GM18508 (cell line): Measurements from ENCODE around the gene PPP1CB.
"Not testable (repeated sequence)": the region's sequence is repeated elsewhere in the genome, so short reads cannot be mapped to it uniquely, and the experiment has no call there.

Source experiments
- ATAC-seq: cut with Tn5 transposase; IDR thresholded peaks from one replicate; pipeline ENCODE4 v1.9.1; 2021; ENCODE audit warnings: moderate number of reproducible peaks; ENCODE audit not compliant: insufficient read depth, unreplicated experiment

The PPP1CB gene

DNA sequence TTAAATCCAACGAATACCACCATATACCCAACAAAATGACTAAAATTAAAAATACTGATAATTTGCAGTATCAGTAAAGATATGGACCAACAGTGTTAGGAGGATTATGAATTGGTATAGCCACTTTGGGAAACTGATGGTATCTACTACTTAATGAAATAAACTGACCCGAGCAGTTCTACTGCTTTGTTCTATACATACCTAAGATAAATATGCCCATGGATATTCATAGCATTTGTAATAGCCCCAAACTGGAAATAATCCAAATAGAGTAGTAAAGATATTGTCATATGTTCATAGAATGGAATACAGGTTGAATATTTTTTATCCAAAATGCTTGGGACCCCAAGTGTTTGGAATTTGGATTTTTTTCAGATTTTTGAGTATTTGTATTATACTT, 20.7 kb downstream of the PPP1CB start:
- no peak for ATAC-seq

DNA sequence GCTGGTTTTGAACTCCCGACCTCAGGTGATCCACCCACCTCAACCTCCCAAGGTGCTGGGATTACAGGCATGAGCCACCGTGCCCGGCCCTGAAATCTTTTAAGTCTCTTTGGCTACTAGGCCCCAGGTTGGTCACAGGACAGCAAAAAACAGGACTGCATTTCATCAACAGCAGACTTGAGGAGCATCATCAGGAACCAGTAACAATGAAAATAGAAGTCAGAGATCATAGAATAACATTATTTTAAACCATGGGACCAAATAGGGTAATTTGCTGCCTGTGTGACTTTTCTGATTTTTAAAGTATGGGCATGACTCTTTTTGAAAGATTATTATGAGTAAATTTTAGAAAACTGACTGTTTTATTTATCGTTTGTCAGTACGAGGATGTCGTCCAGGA, 24.8 kb downstream of the PPP1CB start:
- ATAC-seq = no peak

- ATAC-seq = no peak
These were observed 26.8 kb downstream of the PPP1CB start for GRCh38 chr2:28778392-28778791.

- no peak for ATAC-seq
These were observed 27.4 kb downstream of the PPP1CB start for GRCh38 chr2:28779001-28779400.

DNA sequence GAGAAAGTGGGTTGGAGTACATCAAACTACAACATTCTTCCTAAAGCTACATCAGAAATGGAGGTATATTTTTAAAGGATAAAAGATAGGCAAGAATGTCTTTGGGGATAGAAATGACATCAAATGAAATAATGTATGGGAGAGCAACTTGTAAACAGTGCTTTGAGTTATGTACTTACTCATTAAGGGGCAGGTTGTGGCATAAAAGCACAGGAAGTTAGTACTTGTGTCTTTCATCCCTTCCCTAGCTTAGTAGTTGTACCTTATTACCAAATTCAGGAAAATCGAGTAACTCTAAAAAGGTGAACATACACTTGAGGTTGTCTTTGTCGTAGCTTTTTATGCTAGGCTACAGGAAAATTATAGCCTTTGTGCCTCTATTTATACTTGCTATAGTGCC, 28.9 kb downstream of the PPP1CB start:
- no peak for ATAC-seq

GRCh38 chr2:28782423-28782822, 30.8 kb downstream of the PPP1CB start:
- ATAC-seq = no peak

DNA sequence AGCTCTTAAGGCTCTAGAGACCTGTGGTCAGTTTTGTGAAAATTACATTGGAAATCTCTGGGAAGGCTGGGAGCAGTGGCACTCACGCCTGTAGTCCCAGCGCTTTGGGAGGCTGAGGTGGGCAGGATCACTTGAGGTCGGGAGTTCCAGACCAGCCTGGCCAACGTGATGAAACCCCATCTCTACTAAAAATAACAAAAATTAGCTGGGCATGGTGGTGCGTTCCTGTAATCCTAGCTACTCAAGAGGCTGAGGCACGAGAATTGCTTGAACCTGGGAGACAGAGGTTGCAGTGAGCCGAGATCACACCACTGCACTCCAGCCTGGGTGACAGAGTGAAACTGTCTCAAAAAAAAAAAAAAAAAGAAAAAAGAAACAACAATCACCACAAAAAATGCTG, 32.9 kb downstream of the PPP1CB start:
- not testable (repeated sequence) for ATAC-seq

- no peak for ATAC-seq
These were observed 45.0 kb downstream of the PPP1CB start for GRCh38 chr2:28796620-28797019.

- no peak for ATAC-seq
These were observed 50.1 kb downstream of the PPP1CB start for GRCh38 chr2:28801726-28802125.

DNA sequence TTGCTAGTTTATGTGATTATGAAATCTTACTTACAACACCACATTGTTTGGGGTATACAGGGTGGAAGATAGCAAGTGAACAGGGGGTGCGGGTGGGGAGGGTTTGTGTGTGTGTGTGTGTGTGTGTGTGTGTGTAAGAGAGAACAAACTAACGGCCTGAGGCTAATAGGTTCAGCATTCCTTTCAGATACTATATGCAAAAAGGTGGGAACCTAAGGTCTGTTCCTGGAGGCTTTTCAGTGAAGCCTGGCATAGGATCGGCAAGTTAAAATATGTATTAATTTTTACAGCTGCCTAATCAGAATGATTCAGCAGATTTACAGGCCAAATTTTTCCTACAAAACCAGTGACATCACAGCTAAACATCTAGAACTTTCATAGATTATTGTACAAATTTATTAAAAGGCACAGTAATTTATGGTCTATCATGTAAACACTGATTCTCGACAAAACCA, 51.4 kb downstream of the PPP1CB start:
- no peak for ATAC-seq

- no peak for ATAC-seq
These were observed 58.3 kb downstream of the PPP1CB start for GRCh38 chr2:28809927-28810326.

DNA sequence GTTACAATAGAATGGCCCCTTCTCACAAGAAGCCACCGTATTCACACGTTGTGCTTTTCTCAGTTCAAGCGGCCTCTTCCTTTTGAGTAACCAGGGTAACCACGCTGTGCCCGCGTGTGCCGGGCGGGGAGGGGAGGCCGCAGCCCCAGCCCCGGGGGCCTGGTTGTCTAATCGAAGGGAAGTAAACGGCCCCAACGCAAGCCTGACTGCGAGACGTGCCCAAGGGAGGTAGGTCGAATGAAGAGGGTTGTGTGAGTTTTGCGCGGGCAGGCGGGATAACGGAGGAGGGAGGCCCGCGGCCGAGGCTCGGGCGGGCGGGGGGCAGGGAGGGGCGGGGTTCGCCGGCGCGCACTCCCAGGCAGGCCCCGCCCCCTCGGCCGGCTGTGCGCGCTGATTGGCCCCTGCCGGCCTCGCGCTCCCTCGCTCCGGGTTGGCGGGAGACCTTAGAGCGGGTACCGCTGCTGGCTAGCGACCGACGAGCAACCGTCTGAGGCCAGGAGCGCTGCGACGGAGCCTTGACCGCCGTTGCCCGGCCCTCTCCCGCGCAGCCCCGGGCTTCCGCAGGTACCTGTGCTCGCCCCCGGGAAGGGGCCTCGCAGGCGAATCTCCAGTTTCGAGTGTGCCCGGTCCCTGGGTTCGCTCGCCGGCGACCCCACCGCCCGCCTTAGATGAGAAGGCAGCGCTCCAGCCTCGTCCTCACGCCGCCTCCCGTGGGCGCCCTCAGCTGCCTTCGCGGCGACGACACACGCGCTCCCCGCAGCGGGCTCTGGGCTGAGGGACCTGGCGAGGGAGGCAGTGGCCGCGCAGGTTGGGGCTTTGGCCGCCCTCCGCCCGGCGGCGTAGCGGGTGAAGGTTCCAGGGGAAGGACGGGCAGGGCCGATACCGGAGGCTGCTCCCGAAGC, 59.0 kb downstream of the PPP1CB start, which contains the start of gene SPDYA:
Gene SPDYA (plus strand): TSS at position 451 of the 902 bp plus-strand sequence. CDS start 5,181 bp downstream, outside the sequence.
- ATAC-seq = no peak

- ATAC-seq = no peak
These were observed 66.4 kb downstream of the PPP1CB start for GRCh38 chr2:28818053-28818452.

DNA sequence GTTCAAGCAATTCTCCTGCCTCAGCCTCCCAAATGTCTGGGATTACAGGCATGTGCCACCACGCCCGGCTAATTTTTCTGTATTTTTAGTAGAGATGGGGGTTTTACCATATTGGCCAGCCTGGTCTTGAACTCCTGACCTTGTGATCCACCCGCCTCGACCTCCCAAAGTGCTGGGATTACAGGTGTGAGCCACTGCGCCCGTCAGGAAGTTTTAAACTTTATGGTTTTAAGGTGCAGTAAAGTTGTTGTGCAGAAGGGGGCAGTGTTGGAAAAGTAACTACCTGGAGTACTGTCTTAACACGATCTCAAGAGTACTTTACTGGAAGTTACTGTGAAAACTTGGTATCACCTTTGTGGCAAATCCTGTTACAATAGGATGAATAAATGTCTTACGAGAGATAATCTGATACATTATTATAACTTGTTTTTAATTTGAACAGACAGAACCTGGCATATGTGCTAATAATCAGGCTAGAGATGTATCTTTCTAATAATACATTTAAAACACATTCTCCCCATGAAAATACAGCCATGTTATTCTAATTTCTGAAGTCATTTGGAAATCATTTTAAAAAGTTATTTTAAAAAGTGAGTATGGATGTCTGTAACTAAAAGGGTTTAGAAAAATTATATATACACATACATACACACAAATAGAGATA, 69.8 kb downstream of the PPP1CB start:
- ATAC-seq = no peak

- no peak for ATAC-seq
These were observed 70.4 kb downstream of the PPP1CB start for GRCh38 chr2:28822036-28822435.

GRCh38 chr2:28824207-28824606, 72.6 kb downstream of the PPP1CB start:
- ATAC-seq = no peak

DNA sequence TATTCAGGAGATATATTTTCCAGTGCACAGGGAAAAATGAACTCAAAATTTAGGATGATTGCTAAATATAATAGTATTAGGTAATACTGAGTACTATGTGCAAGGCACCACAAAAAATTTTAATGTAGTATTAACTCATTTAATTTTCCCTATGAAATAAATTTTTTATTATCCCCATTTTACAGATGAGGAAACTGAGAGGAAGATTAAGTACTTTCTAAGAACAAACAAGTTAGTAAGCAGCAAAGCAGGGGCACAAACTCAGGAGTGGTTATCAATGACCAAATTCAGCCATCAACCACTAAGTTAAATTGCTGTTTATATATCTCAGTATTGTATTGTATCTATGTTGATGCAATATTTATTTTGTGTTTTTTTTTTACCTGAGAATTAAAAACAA, 73.2 kb downstream of the PPP1CB start:
- no peak for ATAC-seq

- no peak for ATAC-seq
These were observed 76.8 kb downstream of the PPP1CB start for GRCh38 chr2:28828382-28828781.

DNA sequence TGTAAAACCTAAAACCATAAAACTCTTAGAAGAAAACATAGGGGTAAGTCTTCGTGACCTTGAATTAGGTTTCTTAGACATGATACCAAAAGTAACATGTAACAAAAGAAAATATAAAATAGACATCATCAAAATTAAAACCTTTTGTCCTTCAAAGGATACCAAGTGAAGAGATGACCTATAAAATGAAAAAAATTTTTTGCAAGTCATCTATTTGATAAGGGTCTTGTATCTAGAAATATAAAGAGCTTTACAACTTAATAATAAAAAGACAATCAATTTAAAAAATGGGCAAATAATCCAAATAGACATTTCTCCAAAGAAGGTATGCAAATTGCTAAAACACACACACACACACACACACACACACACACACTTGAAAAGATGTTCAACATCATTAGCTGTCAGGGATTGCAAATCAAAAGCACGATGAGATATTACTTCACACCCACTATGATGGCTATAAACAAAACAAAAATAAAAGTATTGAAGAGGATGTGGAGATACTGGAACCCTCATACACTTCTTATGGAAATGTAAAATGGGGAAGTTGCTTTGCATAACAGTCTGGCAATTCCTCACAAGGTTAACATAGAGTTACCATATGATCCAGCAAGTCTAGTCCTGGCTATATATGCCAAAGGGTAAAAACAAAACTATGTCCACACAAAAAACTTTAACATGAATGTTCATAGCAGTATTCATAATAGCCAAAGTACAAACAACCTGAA, 82.3 kb downstream of the PPP1CB start:
- no peak for ATAC-seq

DNA sequence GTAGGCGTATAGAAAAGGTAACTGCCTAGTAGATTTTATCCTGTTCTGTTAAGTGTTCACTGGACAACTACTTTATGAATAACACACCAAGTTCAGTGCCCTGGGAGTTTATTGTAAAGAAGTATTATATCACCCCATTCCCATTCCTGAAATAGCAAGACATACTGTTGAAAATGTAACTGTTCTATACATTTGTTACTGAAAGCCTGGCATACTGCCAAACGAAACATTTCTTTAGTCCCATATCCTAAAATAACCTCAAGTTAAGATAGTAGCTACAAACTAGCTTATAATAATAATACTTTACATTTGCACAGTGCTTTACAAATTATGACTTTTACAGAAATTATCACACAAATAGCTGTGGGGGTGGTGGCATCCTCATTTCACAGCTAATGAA, 84.2 kb downstream of the PPP1CB start:
- no peak for ATAC-seq

DNA sequence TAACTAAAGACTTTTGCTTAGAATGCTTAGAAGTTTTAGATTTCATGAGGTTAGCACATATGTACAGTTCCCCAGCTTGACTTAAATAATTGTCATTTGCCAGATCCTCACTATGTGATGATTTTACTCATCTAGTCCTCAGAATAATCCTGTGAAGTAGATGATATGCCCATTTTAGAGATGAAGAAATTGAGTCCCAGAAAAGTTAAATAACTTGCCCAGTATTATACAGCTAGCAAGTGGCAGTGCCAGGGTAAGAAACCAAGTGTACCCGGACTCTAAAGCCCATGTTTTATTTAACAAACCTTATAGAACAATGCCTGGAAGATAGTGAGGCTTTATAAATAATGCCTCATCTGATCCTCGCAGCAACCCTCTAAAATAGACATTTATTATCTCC, 87.3 kb downstream of the PPP1CB start:
- ATAC-seq = no peak
